K562 (cell line): Measurements from ENCODE around the gene ZNF324B. TPM values are rescaled to one million over a fixed set of nuclear protein-coding genes. Genes with fewer than 3 reads are reported as not detected.

Experiments
- ATAC-seq: fragments of 200-7000 bp; cut with Tn5 transposase; 3 replicates; pipeline ENCODE4 v1.9.1; 2020; ENCODE audit warnings: moderate library complexity
- BruUV-seq: library from RNA; stranded (reverse); fragments of 400-500 nt; replicated peaks from 2 replicates; lab custom pipeline; 2021; lab: Mats Ljungman, UMichigan
- CTCF ChIA-PET: fragments of 300-600 bp; formaldehyde crosslinking; extraction: SDS; loops from one replicate; lab custom pipeline; 2021; ENCODE audit warnings: low intra/inter-chr PET ratio; lab: Yijun Ruan, JAX
- POLR2A ChIA-PET: fragments of 300-600, 350-650 bp; sonication (Branson Sonifier 250); formaldehyde crosslinking; extraction: SDS; loops from one replicate; lab custom pipeline; 2021; ENCODE audit warnings: antibody characterized with exemption, inconsistent platforms; lab: Yijun Ruan, JAX
- DNase-seq, 4 experiments: peaks; one replicate each; pipeline versions ENCODE4 v3.0.0 to v3.0.0-alpha.2; 2011 to 2018; ENCODE audit warnings: low spot score in 3 of 4, mixed read lengths in 3 of 4; ENCODE audit errors: extremely low read depth in 1 of 4
- FAIRE-seq: peaks from 2 replicates; lab custom pipeline; 2011; peaks lifted over from hg19 to GRCh38; lab: Jason Lieb, UNC
- H2AFZ ChIP-seq: 2 replicates; pipeline ENCODE4 v1.6.0; 2011; ENCODE audit warnings: low read depth, low read length, control low read depth, inconsistent platforms
- H3K27ac ChIP-seq: fragments of 200-600 bp; 3 replicates; pipeline ENCODE4 v1.8.0; 2011; ENCODE audit warnings: low read depth, mild to moderate bottlenecking, control low read depth, inconsistent platforms, low read length, moderate library complexity, mixed read lengths; ENCODE audit errors: extremely low read depth
- H3K27me3 ChIP-seq, 2 experiments: fragments of 300-600 bp in 1 of 2; 2 replicates in 1 of 2; 3 replicates in 1 of 2; pipeline versions ENCODE4 v1.6.0 to v1.8.0; 2011; ENCODE audit warnings: inconsistent platforms in 2 of 2, low read length in 2 of 2, mild to moderate bottlenecking in 1 of 2, mixed read lengths in 1 of 2, moderate library complexity in 1 of 2; ENCODE audit not compliant: control insufficient read depth in 2 of 2, insufficient read depth in 2 of 2
- H3K36me3 ChIP-seq: fragments of 300-600 bp; 3 replicates; pipeline ENCODE4 v1.8.0; 2011; ENCODE audit warnings: mild to moderate bottlenecking, low read length, inconsistent platforms; ENCODE audit not compliant: control insufficient read depth, insufficient read depth
- H3K4me1 ChIP-seq, 2 experiments: fragments of 200-600 bp in 1 of 2; replicated peaks in 1 of 2; 2 replicates in 1 of 2; 3 replicates in 1 of 2; pipeline versions ENCODE4 v1.5.1 to v1.8.0; 2011; ENCODE audit warnings: inconsistent platforms in 2 of 2, low read length in 2 of 2, mild to moderate bottlenecking in 1 of 2, mixed read lengths in 1 of 2, moderate library complexity in 1 of 2; ENCODE audit not compliant: control insufficient read depth in 2 of 2, insufficient read depth in 2 of 2
- H3K4me2 ChIP-seq: 2 replicates; pipeline ENCODE4 v1.6.1; 2011; ENCODE audit warnings: low read length, control low read depth, inconsistent platforms, mixed read lengths; ENCODE audit not compliant: insufficient read depth
- H3K4me3 ChIP-seq: fragments of 200-600 bp; sonication (generic), shearing (Covaris generic); 2 replicates; pipeline ENCODE4 v1.5.1; 2016; ENCODE audit warnings: control low read depth, inconsistent platforms
- H3K79me2 ChIP-seq: fragments of 200-600 bp; 3 replicates; pipeline ENCODE4 v1.8.0; 2011; ENCODE audit warnings: low read length, inconsistent platforms; ENCODE audit not compliant: control insufficient read depth, insufficient read depth
- H3K9ac ChIP-seq, 2 experiments: 2 replicates each; pipeline versions ENCODE4 v1.6.0 to v1.6.1; 2011; ENCODE audit warnings: low read depth in 2 of 2, low read length in 2 of 2, control low read depth in 1 of 2, inconsistent platforms in 1 of 2, mild to moderate bottlenecking in 1 of 2, mixed read lengths in 1 of 2; ENCODE audit not compliant: insufficient read depth in 1 of 2
- H3K9me1 ChIP-seq: one replicate; pipeline ENCODE4 v1.6.0; 2011; ENCODE audit warnings: inconsistent platforms, mild to moderate bottlenecking, low read length, moderate library complexity; ENCODE audit not compliant: control insufficient read depth, insufficient read depth
- H3K9me3 ChIP-seq: replicated peaks from 2 replicates; pipeline ENCODE4 v1.5.1; 2011; ENCODE audit warnings: low read depth, low read length, inconsistent platforms; ENCODE audit not compliant: control insufficient read depth, insufficient read depth
- H4K20me1 ChIP-seq: replicated peaks from 2 replicates; pipeline ENCODE4 v1.6.1; 2011; ENCODE audit warnings: low read length, inconsistent platforms, mixed read lengths; ENCODE audit not compliant: control insufficient read depth, insufficient read depth
- NR4A1 ChIP-seq, 2 experiments: fragments of 250-450 bp in 1 of 2; fragments of 450-650 bp in 1 of 2; sonication (Bioruptor Pico) in 1 of 2; IDR thresholded peaks; 2 replicates each; pipeline versions ENCODE4 v1.4.0 to v1.6.1; 2016 to 2020; ENCODE audit warnings: mild to moderate bottlenecking in 2 of 2, missing compliant biosample characterization in 1 of 2, missing genetic modification characterization in 1 of 2, moderate library complexity in 1 of 2
- TAF7 ChIP-seq: fragments of 450-650 bp; IDR thresholded peaks from 2 replicates; pipeline ENCODE4 v1.6.1; 2016; ENCODE audit warnings: missing genetic modification characterization, missing compliant biosample characterization
- TBL1XR1 ChIP-seq, 2 experiments: IDR thresholded peaks; 2 replicates each; pipeline ENCODE4 v1.6.1; 2012; ENCODE audit warnings: improper control_type of control experiment in 2 of 2, low read length in 2 of 2, mild to moderate bottlenecking in 1 of 2
- ZNF184 ChIP-seq: sonication (generic); formaldehyde crosslinking; IDR thresholded peaks from 2 replicates; pipeline ENCODE4 v1.5.0; 2020; ENCODE audit warnings: missing genetic modification reagents
- ZNF75A ChIP-seq: fragments of 450-650 bp; formaldehyde crosslinking; IDR thresholded peaks from 2 replicates; pipeline ENCODE4 v1.4.0; 2020; ENCODE audit warnings: mild to moderate bottlenecking
- WGBS: fragments of 100-300 bp; shearing (Covaris generic); methylation state at CpG from one replicate; pipeline ENCODE4 v1.1.6; 2016; ENCODE audit warnings: low coverage, mixed read lengths; ENCODE audit not compliant: insufficient coverage; ENCODE audit errors: missing lambda C conversion rate; 5-methylcytosine and 5-hydroxymethylcytosine counted together
- in situ Hi-C: fragments of 300-500 bp; cut with MboI; formaldehyde crosslinking; loops from 4 replicates; pipeline ENCODE4 v1.15.0; 2018; ENCODE audit warnings: inconsistent platforms, mixed read lengths
- intact Hi-C: fragments of 100-400 bp; cut with micrococcal nuclease; formaldehyde crosslinking; loops from 2 replicates; pipeline ENCODE4 v1.14.2; 2022
- polyA plus RNA-seq, 8 experiments: library from polyadenylated mRNA; depleted of rRNA in 4 of 8; stranded (reverse) in 5 of 8; unstranded in 3 of 8; fragments of >200 nt; fragmentation: Nextera tagmentation in 2 of 8; fragmentation: Illumina TruSeq in 1 of 8; extraction: Ambion mirVana in 2 of 8; extraction: Trizol in 1 of 8; gene quantifications; 2 replicates each; pipeline versions ENCODE4 v1.2.1 to v1.2.3, GENCODE V29; 2011 to 2014; ENCODE audit warnings: inconsistent platforms in 1 of 8, missing spikeins in 1 of 8
- total RNA-seq, 7 experiments: library from RNA; depleted of rRNA in 6 of 7; stranded (reverse); fragments of >200 nt in 6 of 7; fragmentation: Illumina TruSeq in 2 of 7; extraction: Trizol in 2 of 7; gene quantifications; 2 replicates each; pipeline versions ENCODE4 v1.2.1 to v1.2.3, GENCODE V29; 2011 to 2021; ENCODE audit warnings: low replicate concordance in 1 of 7

Gene ZNF324B
- total and polyA plus RNA-seq, 9 of the 15 experiments (the other 6 are each of a cell fraction or from before 2014, with no cell fraction given), result 0.20 to 13.5 (median 5.7) TPM

DNA sequence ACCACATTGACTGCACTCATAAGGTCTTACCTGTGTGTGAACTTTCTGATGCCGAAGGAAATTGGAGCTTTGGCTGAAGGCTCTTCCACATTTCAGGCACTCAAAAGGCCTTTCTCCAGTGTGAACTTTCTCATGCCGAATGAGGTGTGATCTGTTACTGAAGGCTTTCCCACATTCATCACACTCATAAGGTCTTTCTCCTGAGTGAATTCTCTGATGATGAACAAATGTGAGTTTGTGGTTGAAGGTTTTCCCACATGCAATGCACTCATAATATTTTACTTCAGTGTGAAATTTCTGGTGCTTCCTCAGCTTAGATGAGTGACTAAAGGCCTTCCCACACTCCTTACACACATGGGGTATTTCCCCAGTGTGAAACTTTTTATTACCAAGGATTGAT, 17.2 kb upstream of the ZNF324B start:
- POLR2A ChIA-PET, result interaction anchor here (0.6 kb wide), 1 partner anchor 17 kb away, joined by 3 read pairs; the partner anchor contains the start of gene ZNF324B
- Histone ChIP-seq H2AFZ (no peak overlapping the region), H3K27me3 (no peaks in the 10 kb centered on the region), H3K27ac (no peak overlapping the region), H3K4me2 (no peak overlapping the region), H3K36me3 (no peaks in the 10 kb centered on the region; the same call in 2 of the 3 replicates), H3K4me1 (no peaks in the 10 kb centered on the region), H3K9me1 (no peaks in the 10 kb centered on the region), H4K20me1 (no peaks in the 10 kb centered on the region), H3K79me2 (no peaks in the 10 kb centered on the region), H3K4me3 (no peak overlapping the region), H3K9ac (no peak overlapping the region), H3K9me3 (peaks cover 13% of the 10 kb centered on the region)
- in situ Hi-C loops, result no loop called here
- intact Hi-C loops, result no loop called here
- BruUV-seq, result no TSS peak
- TF ChIP-seq TAF7 (tag) (no peak), NR4A1 (CRISPR knock-in tag; IDR thresholded peaks at IDR 0.05) (no peak), NR4A1 (tag; IDR thresholded peaks at IDR 0.05) (no peak), ZNF75A (CRISPR knock-in tag) (peak; percentile 84), TBL1XR1 (IDR thresholded peaks at IDR 0.05; ENCODE audit: low read length in 2 of 2) (no peak), ZNF184 (no peak)
- CTCF ChIA-PET, result no interaction called here
- ATAC-seq (no peak), FAIRE-seq (no peak), DNase-seq (no peak)
- WGBS, result 54% methylated on average over 2 of the region's 2 CpGs
